Measurements from ENCODE around the gene MRPS21.

Gene MRPS21

GRCh38 chr1:150293433-150294253 lies at the start of gene MRPS21:
Gene MRPS21, plus strand, starts transcription at chr1:150293861. Its CDS starts 506 bp downstream, at chr1:150294367.
- FAIRE-seq (peak; percentile 95), DNase-seq (ENCODE audit: insufficient read length, low spot score) (peak; percentile 61)
- TF ChIP-seq CTCF (IDR thresholded peaks at IDR 0.05; ENCODE audit: insufficient read depth, missing control alignments), result no peak

- no peak for TF ChIP-seq CTCF (IDR thresholded peaks at IDR 0.05; ENCODE audit: insufficient read depth, missing control alignments)
- no peak for FAIRE-seq
- no peak for DNase-seq (ENCODE audit: insufficient read length, low spot score)
These were observed 43.7 kb upstream of the MRPS21 start for GRCh38 chr1:150249936-150250335.

- DNase-seq (ENCODE audit: insufficient read length, low spot score) (no peak), FAIRE-seq (no peak)
- no peak for TF ChIP-seq CTCF (IDR thresholded peaks at IDR 0.05; ENCODE audit: insufficient read depth, missing control alignments)
These were observed 37.5 kb upstream of the MRPS21 start for GRCh38 chr1:150256198-150256553.

GRCh38 chr1:150256554-150257341 lies 36.9 kb upstream of the MRPS21 start:
- DNase-seq (ENCODE audit: insufficient read length, low spot score), result no peak
- no peak for FAIRE-seq
- no peak for TF ChIP-seq CTCF (IDR thresholded peaks at IDR 0.05; ENCODE audit: insufficient read depth, missing control alignments)

GRCh38 chr1:150257624-150258585 lies 35.8 kb upstream of the MRPS21 start, which contains the start of gene CA14:
Gene CA14, plus strand, starts transcription at chr1:150257774. Its CDS starts 355 bp downstream, at chr1:150258129.
- DNase-seq (ENCODE audit: insufficient read length, low spot score), result no peak
- FAIRE-seq, result no peak
- no peak for TF ChIP-seq CTCF (IDR thresholded peaks at IDR 0.05; ENCODE audit: insufficient read depth, missing control alignments)

- TF ChIP-seq CTCF (IDR thresholded peaks at IDR 0.05; ENCODE audit: insufficient read depth, missing control alignments), result no peak
- no peak for DNase-seq (ENCODE audit: insufficient read length, low spot score)
- FAIRE-seq, result no peak
These were observed 34.4 kb upstream of the MRPS21 start for GRCh38 chr1:150259217-150259616.

All from D721Med (cell line).